DMS153 treated with DMSO at 0.1 percent for 48 hours (cell line): ENCODE measurements around the gene ANAPC1.
"Not testable (repeated sequence)": the region's sequence is repeated elsewhere in the genome, so short reads cannot be mapped to it uniquely, and the experiment has no call there.

Experiments used
- DNase-seq: peaks from one replicate; lab custom pipeline; 2025; ENCODE audit not compliant: unreplicated experiment; lab: John Stamatoyannopoulos, UW

Gene ANAPC1

DNA sequence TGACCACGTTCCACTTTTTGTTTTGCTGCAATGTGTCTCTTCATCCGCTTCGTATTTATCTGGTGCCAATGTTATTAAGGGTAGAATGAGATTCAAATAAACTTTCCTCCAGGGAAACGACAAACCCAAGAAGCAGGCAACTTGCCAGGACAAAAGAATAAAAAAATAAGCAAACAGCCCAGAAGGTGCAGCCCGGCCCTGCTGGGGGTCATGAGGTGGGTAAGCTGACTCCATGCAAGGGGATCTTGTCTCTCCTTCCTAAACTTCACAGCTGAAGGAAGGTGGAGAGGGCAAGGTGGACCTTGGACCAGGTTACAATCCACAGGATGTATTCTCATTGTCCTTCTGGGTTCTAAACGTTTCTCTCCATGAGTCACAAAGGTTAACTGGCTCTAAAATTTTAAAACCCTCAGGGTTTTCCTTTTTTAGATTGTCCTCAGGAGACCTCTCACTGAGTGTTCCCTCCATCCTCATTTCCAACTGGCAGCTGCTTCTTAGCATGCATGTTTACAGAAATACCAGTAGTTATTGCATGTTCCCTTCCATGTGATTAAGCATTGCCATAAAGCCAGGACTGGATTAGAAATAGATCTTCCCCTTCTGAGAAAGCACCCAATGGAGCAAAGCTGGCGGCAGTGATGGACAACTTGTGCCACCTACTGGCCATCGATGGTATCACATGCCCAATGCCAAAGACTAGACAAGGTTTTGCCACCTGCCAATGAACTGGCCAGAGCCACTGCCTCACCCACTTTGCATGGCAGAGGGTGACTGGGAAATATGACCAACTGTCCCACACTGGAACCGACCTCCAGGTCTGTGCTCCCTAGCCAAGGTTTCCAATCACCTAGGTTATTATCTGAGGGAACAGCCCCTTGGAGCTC, 147.9 kb downstream of the ANAPC1 start:
- not testable (repeated sequence) for DNase-seq

DNA sequence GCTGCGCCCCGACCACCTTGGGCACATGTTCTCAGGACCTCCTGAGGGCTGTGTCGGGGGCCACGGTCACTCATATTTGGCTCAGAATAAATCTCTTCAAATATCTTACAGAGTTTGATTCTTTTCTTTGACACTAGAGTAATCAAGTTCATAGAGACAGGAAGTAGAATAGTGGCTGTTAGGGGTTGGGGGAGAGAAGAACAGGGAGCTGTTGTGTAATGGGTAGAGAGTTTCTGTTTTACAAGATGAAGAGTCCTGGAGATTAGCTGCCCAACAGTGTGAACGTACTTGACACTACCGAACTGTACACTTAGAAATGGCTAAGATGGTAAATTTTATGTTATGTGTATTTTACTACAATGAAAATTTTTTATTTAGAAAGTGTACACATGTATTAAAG, 148.6 kb downstream of the ANAPC1 start:
- DNase-seq, result not testable (repeated sequence)

DNA sequence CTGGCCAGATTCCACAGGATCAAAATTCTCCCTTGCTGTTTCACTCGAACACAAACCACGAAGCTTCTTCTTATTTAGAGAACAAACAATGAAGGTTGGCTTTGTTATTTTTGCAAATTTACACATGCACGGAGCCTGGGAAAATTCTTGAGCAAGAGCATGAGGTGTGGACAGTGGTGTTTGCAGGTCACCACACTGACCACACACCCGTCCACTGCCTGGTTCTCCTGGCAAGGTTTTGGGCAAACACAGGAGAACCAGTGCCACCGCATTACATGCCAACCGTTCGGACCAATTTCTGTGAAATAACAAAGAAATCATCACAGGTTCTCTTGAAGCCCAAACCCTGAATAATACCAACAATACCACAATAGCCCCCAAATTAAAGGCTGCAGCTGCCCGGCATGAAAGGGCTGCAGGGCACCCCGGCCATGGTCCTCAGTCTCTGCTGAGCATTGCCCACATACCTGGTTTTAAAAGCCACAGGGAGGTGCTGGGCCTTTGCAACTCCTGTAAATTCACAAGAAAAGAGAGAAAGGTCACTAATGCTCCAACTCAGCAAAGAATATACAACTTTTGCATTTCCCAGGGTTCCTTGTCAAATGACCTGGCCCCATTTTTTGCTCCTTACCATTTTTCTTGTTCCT, 154.1 kb downstream of the ANAPC1 start:
- not testable (repeated sequence) for DNase-seq

DNA sequence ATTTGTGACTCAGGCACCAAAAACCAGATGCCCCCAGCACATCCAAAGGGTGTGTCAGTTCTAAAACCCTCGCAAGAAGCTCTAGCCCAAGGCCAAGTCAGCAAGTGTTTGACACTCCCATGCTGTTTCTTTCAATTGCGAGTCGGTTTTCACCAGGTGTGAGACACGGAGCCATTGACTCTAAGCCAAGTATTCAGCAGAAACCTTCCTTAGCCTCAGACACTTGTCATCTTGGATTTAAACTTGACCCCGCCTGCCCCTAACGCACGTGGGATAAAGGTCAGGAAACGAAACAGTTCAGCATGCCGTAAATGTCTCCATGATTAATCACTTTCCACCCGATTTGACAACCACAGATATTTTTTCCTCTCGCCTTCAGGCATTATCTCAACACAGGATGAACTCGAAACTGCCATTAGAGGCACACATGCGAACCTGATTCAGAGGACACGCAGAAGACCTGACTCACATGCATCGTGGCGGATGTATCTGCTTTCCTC, 156.3 kb downstream of the ANAPC1 start:
- DNase-seq, result not testable (repeated sequence)

DNA sequence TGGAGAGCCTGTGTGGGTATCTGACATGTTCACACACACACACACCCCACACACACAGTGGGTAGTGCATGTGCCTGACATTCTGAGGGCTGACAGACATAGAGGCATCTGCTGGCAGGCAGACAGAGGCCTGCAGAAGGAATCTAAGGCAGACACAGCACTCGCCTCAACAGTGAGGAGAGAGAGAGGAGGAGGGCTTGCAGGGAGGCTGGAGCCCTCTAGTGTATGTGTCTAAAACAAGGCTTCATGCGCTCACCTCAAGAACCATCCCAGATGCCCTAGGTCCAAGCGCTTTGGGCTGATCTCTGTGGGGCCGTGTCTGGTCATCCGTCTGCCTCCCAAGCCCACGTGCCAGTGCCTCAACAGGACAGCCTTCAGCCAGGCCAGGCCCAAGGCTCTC, 158.3 kb downstream of the ANAPC1 start:
- DNase-seq, result not testable (repeated sequence)

DNA sequence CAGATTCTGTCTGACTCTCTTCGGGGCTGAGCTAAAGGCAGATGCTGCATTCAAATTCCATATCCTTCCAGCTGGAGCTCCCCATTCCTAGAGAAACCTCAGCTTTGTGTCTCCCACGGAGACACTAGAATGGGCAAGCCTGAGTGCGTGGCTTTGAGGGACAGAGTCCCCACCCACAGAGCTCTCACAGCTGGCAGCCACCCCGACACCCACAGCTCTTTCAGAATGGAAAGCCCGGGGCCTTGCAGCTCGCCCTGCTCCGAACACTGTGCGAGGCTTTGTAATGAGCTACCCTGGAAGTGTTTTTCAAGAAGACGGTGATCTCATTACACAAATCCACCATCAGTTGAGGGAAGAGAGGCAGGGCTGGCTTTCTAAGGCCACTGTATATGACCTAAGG, 164.4 kb downstream of the ANAPC1 start:
- not testable (repeated sequence) for DNase-seq
